Fibroblast of skin of left biceps (primary cell): ENCODE data around the gene SELENOO.
"Not testable (repeated sequence)": the region's sequence is repeated elsewhere in the genome, so short reads cannot be mapped to it uniquely, and the experiment has no call there.

Experiments used
- DNase-seq, 2 experiments: peaks; one replicate each; pipeline ENCODE4 v3.0.0-alpha.2; 2013; ENCODE audit warnings: low read depth in 2 of 2

Gene SELENOO, protein sequence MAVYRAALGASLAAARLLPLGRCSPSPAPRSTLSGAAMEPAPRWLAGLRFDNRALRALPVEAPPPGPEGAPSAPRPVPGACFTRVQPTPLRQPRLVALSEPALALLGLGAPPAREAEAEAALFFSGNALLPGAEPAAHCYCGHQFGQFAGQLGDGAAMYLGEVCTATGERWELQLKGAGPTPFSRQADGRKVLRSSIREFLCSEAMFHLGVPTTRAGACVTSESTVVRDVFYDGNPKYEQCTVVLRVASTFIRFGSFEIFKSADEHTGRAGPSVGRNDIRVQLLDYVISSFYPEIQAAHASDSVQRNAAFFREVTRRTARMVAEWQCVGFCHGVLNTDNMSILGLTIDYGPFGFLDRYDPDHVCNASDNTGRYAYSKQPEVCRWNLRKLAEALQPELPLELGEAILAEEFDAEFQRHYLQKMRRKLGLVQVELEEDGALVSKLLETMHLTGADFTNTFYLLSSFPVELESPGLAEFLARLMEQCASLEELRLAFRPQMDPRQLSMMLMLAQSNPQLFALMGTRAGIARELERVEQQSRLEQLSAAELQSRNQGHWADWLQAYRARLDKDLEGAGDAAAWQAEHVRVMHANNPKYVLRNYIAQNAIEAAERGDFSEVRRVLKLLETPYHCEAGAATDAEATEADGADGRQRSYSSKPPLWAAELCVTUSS

GRCh38 chr22:50200461-50201190 is at the start of gene SELENOO:
SELENOO (plus strand) TSS chr22:50201011; CDS start chr22:50201037, 26 bp downstream.
- peak; percentile 59 to 62 for DNase-seq

- DNase-seq = no peak
These were observed 49.0 kb upstream of the SELENOO start for GRCh38 chr22:50151571-50152537.

- DNase-seq = no peak
These were observed 47.6 kb upstream of the SELENOO start for GRCh38 chr22:50153056-50153755.

GRCh38 chr22:50153756-50154140 is 47.1 kb upstream of the SELENOO start:
- no peak for DNase-seq

DNA sequence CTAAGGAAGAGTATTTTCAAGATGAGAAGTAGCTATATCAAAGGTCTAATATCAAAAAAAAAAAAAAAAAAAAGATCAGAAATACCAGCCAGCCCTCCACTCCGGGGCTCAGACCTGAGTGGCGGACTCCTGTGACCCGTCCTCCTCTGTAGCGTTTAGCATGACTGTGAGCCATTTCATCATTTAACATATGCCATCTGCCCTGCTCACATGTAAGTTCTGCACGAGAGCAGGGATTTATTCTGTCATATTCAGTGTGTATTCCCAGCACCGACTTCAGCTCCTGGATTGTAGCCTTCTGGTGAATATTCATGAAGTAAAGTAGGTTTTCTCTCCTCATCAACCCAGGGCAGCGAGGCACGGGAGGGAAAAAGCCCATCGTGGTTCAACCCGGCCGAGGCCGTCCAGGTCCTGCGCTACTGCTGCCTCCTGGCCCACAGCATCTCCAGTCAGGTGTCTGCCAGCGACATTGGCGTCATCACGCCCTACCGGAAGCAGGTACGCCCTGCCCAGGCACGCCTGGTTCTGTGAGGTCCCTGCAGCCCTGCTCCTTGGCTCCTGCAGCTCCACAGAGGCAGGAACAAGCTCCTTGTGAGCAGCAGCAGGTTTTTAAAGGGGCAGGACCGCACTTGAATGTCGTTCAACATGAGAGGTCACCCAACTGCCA is 43.0 kb upstream of the SELENOO start:
- no peak for DNase-seq

- DNase-seq = no peak
These were observed 39.9 kb upstream of the SELENOO start for GRCh38 chr22:50160947-50161346.

DNA sequence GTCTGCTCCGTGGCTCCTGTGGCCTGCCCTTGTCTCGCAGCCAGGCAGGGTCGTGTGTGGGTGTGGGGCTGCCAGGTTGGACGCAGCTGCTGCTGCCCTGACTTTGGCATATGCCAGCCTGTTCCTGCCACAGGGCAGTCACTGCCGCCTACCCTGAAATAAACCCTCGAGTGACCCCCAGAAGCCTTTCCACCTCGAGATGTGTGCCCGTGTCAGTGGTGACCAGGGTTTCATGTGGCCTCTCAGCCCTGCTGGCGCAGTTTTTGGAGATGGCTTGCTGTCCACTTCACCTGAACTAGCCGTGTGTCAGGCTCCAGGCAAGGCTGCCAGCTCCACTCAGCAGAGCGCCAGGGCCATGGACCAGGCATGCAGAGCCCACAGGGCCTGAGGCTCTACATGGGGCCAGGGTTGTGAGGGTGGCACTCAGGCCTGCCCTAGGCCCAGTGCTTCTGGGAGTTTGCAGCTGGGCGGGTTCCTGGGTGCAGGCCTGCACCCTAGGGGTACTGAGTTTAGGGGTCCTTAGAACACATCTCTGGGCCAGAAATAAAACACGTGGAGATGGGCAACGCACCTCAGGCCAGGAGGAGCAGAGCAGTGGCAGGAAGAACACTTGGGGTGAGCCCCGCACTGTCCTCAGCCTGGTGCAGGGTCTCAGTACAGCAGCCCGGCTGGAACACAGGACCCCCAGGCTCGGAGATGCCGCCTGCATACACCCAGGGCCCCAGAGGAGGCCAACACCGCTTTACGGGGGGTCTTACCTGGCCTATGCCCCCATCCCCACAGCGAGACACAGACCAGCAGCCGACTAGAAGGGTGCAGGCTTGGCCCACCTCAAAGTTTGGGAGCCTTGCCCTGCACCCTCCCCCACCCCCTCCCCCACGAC is 39.1 kb upstream of the SELENOO start:
- no peak for DNase-seq

GRCh38 chr22:50162391-50162956 is 38.3 kb upstream of the SELENOO start:
- DNase-seq = no peak

GRCh38 chr22:50165436-50166123 is 35.2 kb upstream of the SELENOO start:
- no peak for DNase-seq

GRCh38 chr22:50167689-50168489 is 32.9 kb upstream of the SELENOO start:
- no peak for DNase-seq

DNA sequence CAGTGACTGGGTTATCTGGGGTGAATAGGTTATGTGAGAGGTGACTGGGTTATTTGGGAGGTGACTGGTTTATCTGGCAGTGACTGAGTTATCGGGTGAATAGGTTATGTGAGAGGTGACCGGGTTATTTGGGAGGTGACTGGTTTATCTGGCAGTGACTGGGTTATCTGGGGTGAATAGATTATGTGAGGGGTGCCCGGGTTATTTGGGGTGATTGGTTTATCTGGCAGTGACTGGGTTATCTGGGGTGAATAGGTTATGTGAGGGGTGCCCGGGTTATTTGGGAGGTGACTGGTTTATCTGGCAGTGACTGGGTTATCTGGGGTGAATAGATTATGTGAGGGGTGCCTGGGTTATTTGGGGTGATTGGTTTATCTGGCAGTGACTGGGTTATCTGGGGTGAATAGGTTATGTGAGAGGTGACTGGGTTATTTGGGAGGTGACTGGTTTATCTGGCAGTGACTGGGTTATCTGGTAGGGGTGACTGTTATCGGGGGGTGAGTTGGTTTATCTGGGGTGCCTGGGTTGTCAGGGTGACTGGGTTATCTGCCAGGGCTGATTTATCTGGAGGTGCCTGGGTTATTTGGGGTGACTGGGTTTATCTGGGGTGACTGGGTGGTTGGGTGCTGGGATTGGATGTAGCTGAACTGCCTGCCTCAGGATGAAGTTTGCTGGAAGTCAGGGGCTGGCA is 32.2 kb upstream of the SELENOO start:
- DNase-seq = not testable (repeated sequence)

- DNase-seq = no peak
These were observed 31.5 kb upstream of the SELENOO start for GRCh38 chr22:50169181-50169759.

- no peak for DNase-seq
These were observed 31.0 kb upstream of the SELENOO start for GRCh38 chr22:50169774-50170341.

DNA sequence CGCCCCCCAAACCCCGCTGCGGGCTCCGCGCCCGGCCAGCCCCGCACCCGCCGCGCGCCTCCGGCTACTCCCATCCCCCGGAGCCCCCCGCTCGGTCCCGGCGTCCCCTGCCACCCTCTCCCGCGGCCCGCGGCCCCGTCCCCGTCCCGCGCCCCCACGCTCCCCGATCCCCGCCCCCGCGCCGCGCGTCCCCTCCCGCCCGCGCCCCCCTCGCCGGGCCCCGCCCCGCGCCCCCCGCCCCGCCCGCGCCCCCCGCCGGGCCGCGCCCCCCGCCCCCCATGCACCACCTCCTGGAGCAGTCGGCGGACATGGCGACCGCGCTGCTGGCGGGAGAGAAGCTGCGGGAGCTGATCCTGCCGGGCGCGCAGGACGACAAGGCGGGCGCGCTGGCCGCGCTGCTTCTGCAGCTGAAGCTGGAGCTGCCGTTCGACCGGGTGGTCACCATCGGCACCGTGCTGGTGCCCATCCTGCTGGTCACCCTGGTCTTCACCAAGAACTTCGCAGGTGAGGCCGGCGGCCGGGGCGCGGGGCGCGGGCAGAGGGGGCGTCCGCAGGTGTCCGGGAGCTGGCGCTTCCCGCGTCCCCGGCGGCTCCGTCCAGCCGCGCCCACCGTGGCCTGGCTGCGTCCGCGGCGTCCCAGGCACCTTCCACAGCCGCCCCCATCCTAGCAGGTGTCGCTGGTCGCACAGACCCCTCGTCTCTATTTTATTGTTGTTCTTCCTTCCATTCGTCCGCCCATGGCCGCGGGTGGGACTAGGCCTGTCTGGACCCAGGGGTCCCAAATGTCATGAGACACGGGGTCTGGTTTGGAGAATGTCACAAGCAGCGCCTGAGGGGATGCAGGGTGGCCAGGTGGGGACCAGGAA is 30.1 kb upstream of the SELENOO start, which contains the start of gene PANX2:
Gene PANX2 (plus strand): TSS at position 279 of the 866 bp plus-strand sequence. CDS start 0 bp downstream, at position 279.
- DNase-seq = no peak
